DMS114 treated with DMSO at 0.1 percent for 48 hours (cell line): ENCODE measurements around the gene DIAPH3.
A peak's percentile ranks its signal among the peaks of the same experiment; 100 is the strongest.

Experiments used
- DNase-seq: peaks from one replicate; lab custom pipeline; 2025; ENCODE audit not compliant: unreplicated experiment; lab: John Stamatoyannopoulos, UW

Gene DIAPH3

GRCh38 chr13:59963827-59964226 is 199.9 kb downstream of the DIAPH3 start:
- no peak for DNase-seq

DNA sequence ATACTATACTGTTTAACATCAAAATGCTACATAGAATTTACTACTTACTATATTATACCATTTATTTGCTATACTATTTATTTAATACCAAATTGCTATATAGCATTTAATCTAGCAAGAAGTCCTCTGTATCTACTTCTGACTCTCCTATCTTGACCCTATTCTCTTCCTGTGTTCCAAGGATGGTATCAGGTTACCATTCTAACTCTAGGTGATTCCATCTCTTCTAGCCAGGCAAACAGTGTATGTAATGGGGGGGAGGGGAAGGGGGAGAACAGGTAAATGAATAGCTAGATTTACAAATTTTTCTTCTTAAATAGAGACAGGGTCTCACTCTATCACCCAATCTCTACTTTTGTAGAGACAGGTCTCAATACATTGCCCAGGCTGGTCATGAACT is 200.3 kb downstream of the DIAPH3 start:
- no peak for DNase-seq

DNA sequence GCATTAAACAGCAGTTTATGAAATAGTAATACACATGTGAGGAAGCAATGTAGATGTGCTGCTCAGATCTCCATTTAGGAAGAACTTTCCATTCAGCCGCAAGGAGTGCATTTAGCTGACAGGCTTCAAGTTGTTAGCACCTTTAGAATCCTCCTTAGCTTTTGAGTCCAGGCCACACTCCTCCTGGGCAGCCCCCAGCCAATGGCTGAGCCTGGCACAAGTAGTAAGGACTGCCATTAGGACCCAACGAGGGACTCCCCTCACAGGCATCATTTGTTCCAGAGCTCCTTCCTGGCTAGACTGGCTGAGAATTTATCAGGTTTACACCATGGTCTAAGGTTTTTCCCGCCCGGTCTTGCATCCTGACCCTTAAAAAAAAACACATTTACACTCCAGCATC is 201.4 kb downstream of the DIAPH3 start:
- DNase-seq, result no peak

- no peak for DNase-seq
These were observed 203.0 kb downstream of the DIAPH3 start for GRCh38 chr13:59960683-59961082.

DNA sequence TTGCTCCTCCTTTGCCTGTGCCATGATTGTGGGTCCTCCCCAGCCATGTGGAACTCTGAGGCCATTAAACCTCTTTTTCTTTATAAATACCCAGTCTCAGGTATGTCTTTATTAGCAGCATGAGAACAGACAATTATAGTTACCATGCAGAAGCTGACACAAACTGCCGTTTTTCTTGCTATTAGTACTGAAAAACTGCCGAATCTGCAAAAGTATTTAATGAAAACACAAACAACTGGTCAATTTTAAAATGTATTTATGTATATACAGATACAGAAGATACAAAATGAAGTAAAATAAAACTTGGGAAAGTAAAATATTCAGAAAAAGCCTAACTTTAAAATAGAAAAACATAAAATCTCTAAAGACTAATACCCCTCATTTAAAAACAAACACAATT is 206.3 kb downstream of the DIAPH3 start:
- DNase-seq, result no peak

DNA sequence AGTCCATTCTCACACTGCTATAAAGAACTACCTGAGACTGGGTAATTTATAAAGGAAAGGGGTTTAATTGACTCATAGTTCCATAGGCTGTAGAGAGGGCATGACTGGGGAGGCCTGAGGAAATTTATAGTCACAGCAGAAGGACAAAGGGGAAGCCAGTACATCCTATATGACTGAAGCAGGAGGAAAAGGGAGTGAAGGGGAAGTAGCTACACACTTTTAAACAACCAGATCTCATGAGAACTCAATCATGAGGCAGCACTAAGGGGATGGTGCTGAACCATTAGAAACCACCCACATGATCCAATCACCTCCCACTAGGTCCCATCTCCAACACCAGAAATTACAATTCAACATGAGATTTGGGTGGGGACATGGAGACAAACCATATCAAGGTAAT is 209.1 kb downstream of the DIAPH3 start:
- no peak for DNase-seq

DNA sequence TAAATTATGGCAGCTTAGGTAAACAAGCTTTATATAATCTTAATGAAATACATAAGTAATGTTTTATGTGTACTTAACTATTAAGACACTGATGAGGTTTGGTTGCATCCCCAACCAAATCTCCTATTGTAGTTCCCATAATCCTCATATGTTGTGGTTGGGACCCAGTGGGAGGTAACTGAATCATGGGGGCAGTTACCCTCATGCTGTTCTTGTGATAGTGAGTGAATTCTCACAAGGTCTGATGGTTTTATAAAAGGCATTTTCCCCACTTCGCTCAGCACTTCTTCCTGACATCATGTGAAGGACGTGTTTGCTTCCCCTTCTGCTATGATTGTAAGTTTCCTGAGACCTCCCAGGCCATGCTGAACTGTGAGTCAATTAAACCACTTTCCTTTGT is 212.7 kb downstream of the DIAPH3 start:
- DNase-seq, result no peak

DNA sequence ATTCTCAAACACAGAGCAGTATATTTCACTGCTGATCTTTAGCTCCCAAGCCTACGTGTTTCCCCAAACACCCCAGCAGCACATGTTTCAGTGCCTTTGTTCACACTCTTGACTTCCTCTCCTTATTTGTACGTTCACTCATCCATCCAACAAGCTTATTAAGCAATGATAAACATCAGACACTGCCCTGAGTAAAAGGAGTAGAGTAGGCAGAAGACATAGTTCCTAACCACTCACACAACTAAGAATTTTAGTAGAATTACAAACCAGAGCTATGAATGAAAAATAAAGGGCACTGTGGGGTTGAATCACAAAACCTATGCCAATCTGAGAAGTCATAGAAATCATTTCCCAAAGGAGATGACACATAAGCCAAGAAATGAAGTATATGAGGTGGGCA is 213.5 kb downstream of the DIAPH3 start:
- DNase-seq, result no peak

GRCh38 chr13:59948686-59949085 is 215.0 kb downstream of the DIAPH3 start:
- no peak for DNase-seq

- no peak for DNase-seq
These were observed 216.8 kb downstream of the DIAPH3 start for GRCh38 chr13:59946944-59947343.

DNA sequence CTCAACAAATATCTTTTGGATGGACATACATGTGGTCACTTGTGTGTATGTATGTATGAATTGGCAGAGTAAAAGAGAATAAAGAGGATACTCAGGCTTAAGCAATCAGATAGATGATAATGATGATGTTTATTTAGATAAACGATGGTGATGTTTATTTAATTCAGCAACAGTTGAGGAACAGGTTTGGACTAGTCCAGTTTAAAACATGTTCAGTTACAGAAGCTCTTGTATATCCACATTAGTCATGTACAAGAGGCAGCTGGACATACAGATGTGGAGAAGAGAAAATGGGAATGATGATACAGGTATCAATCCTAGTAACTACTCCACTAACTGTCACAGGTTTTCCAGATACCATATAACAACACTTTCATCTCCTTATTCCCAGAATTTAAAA is 232.1 kb downstream of the DIAPH3 start:
- no peak for DNase-seq

DNA sequence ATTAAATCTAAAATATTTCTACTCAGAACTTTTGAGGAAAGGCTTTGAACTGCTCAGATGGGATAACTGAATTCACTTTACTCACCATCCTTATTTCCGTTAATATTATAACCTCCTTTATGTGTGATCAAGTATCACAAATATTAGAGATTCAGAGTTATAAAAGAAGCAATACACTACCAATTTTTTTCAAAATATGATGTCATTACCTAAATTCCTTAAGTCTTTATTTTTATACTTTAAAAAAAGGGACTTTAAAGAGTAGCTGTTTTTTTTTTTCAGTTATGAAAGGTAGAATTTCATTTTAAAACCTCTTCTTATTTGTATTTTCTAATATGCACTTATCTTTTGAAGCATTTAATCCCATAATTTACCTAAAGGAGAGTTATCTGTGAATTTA is 239.5 kb downstream of the DIAPH3 start:
- DNase-seq, result no peak

GRCh38 chr13:59915252-59915651 is 248.5 kb downstream of the DIAPH3 start:
- DNase-seq, result no peak

- no peak for DNase-seq
These were observed 249.2 kb downstream of the DIAPH3 start for GRCh38 chr13:59914556-59914955.

DNA sequence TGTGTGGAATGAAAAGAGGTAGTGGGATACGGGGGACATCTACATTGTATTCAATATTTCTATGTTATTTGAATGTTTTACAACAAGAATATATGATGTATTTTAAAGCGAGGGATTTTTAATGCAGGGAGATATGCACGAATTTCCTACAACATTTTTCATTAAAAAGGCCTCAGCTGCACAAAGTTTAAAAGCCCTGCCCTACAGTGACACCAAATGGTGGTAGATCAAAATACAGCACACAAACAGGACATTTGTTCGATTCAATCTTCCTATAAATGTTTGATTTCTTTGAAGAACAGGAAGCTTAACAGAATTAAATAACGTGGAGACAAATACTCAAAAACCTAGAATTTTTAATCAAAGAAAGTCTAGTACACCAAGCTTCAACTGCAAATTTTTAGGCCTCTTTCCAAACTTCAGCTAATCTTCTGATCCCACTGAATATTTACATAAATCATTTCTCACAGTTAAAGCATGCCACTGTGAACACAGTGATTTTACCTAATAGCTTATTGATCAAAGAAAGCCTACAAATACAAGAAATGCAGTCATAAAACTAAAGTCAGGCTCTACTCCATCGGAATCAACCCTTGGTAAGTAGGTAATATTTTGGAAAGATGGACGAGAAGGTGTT is 257.2 kb downstream of the DIAPH3 start:
- DNase-seq, result peak; percentile 1

- DNase-seq, result no peak
These were observed 262.5 kb downstream of the DIAPH3 start for GRCh38 chr13:59901191-59901590.

DNA sequence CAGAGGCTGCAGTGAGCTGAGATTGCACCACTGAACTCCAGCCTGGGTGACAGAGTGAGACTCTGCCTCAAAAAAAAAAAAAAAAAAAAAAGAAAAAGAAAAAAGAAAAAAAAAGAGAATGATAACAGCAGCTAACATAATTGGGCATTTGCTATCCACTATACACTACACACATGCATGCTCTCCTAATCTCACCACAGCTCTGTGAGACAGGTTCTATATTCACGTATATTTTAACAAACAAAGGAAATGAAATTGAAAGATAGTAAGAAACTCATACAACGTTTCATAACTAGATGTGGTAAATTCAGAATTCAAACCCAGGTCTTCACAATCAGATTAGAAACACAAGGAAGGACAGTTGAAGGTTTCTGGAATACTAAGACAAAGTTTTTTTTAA is 265.7 kb downstream of the DIAPH3 start:
- no peak for DNase-seq

DNA sequence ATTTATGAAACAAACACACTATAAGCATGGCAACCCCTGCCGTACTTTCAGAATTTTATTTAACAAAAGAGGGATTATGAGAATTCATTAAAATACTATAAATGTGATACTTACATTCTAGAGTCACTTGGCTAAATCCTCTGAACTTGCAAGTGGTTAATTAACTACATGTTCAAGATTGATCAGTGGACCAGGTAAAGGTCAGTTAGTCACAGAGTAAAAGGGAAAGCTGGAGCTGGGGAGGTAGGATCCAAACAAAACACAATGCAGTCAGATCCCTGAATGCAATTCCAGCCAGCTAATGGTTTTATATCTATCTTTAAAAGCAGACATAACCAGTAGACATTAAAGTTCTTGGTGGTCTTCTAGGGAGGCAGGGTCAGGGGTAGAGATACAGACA is 270.5 kb downstream of the DIAPH3 start:
- no peak for DNase-seq

DNA sequence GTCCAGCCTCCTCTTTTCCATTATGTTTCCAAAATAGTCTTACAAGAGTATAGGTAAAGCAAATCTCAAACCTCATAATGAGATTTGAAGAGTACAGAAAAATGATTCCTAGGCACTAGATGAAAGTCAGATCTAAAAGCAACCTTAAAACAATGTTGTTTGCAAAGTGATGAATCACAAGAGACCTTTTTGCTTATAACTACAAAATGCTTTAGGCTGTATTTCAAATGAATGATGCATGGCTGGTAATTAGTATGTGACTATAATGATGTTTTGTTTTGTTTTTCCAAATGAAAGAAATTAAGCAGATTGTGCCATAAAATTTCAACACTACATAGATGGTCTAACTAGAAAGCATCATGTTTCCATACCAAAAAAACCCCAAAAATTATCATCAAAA is 272.7 kb downstream of the DIAPH3 start:
- no peak for DNase-seq

DNA sequence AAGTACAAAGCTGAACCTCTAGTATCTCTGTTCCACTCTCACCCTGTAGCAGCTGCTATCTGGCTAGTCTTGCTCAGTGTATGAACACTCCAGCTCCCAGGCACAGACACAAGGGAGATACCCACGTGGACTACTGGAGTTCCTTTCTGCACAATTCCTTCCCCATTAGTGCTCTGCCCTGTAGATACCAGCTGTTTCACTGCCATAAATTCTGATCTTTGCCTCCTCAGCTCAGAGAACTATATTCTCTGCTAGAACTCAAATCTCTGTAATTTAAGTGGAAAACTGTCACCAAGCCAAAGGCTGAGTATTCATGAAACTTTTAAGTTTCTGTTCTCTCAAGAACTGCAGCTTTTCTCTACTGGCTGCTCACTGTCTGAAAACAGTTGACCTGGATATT is 273.7 kb downstream of the DIAPH3 start:
- no peak for DNase-seq

- no peak for DNase-seq
These were observed 275.3 kb downstream of the DIAPH3 start for GRCh38 chr13:59888408-59888807.

GRCh38 chr13:59885076-59885475 is 278.7 kb downstream of the DIAPH3 start:
- no peak for DNase-seq

GRCh38 chr13:59883885-59884284 is 279.8 kb downstream of the DIAPH3 start:
- no peak for DNase-seq

- DNase-seq, result no peak
These were observed 283.3 kb downstream of the DIAPH3 start for GRCh38 chr13:59880468-59880867.
